Stomach (tissue), 4 donors: Measurements from ENCODE around the gene GFAP.

Experiments used
- CTCF ChIP-seq, 7 experiments: fragments of 450-650 bp in 4 of 7; fragments of 200-600 bp in 3 of 7; sonication (generic) in 3 of 7; IDR thresholded peaks; one replicate each; pipeline ENCODE4 v1.5.1; 2016 to 2019; ENCODE audit warnings: antibody characterized with exemption in 7 of 7, control low read depth in 2 of 7, mild to moderate bottlenecking in 1 of 7
- POLR2A ChIP-seq, 4 donors: fragments of 450-650 bp; IDR thresholded peaks; one replicate each; pipeline ENCODE4 v1.6.1; 2016; ENCODE audit warnings: antibody characterized with exemption in 4 of 4, control low read depth in 2 of 4, mild to moderate bottlenecking in 1 of 4, moderate library complexity in 1 of 4

- TF ChIP-seq POLR2A (IDR thresholded peaks at IDR 0.05) (no peak), CTCF (IDR thresholded peaks at IDR 0.05) (no peak)
These were observed 47.5 kb downstream of the GFAP start for GRCh38 chr17:44867841-44868240.
